ENCODE data around the gene TTC7B.

TTC7B gene

GRCh38 chr14:90576581-90576980, 239.6 kb downstream of the TTC7B start:
- Histone ChIP-seq H3K9me3 (ENCODE audit: severe bottlenecking) (no peaks in the 10 kb centered on the region), H3K4me1 (ENCODE audit: insufficient read depth, poor library complexity, severe bottlenecking) (no peaks in the 10 kb centered on the region), H3K36me3 (ENCODE audit: low read depth) (no peaks in the 10 kb centered on the region), H3K4me3 (ENCODE audit: severe bottlenecking) (no peak overlapping the region), H3K27me3 (ENCODE audit: insufficient read depth, poor library complexity, severe bottlenecking) (no peaks in the 10 kb centered on the region), H3K27ac (ENCODE audit: poor library complexity, severe bottlenecking) (no peak overlapping the region)
- TF ChIP-seq CTCF (IDR thresholded peaks at IDR 0.05; ENCODE audit: poor library complexity, severe bottlenecking), result no peak
- no peak for ATAC-seq (ENCODE audit: low read depth)
- DNase-seq (ENCODE audit: low spot score), result no peak

- Histone ChIP-seq H3K4me3 (ENCODE audit: severe bottlenecking) (no peak overlapping the region), H3K9me3 (ENCODE audit: severe bottlenecking) (no peaks in the 10 kb centered on the region), H3K27ac (ENCODE audit: poor library complexity, severe bottlenecking) (no peak overlapping the region), H3K4me1 (ENCODE audit: insufficient read depth, poor library complexity, severe bottlenecking) (no peaks in the 10 kb centered on the region), H3K27me3 (ENCODE audit: insufficient read depth, poor library complexity, severe bottlenecking) (no peaks in the 10 kb centered on the region), H3K36me3 (ENCODE audit: low read depth) (no peaks in the 10 kb centered on the region)
- ATAC-seq (ENCODE audit: low read depth), result no peak
- TF ChIP-seq CTCF (IDR thresholded peaks at IDR 0.05; ENCODE audit: poor library complexity, severe bottlenecking), result no peak
- no peak for DNase-seq (ENCODE audit: low spot score)
Measured at GRCh38 chr14:90575781-90576180, 240.4 kb downstream of the TTC7B start.

GRCh38 chr14:90575336-90575735, 240.9 kb downstream of the TTC7B start:
- no peak for ATAC-seq (ENCODE audit: low read depth)
- Histone ChIP-seq H3K4me1 (ENCODE audit: insufficient read depth, poor library complexity, severe bottlenecking) (no peaks in the 10 kb centered on the region), H3K27ac (ENCODE audit: poor library complexity, severe bottlenecking) (no peak overlapping the region), H3K36me3 (ENCODE audit: low read depth) (no peaks in the 10 kb centered on the region), H3K4me3 (ENCODE audit: severe bottlenecking) (no peak overlapping the region), H3K27me3 (ENCODE audit: insufficient read depth, poor library complexity, severe bottlenecking) (no peaks in the 10 kb centered on the region), H3K9me3 (ENCODE audit: severe bottlenecking) (no peaks in the 10 kb centered on the region)
- no peak for TF ChIP-seq CTCF (IDR thresholded peaks at IDR 0.05; ENCODE audit: poor library complexity, severe bottlenecking)
- no peak for DNase-seq (ENCODE audit: low spot score)

- Histone ChIP-seq H3K27me3 (ENCODE audit: insufficient read depth, poor library complexity, severe bottlenecking) (no peaks in the 10 kb centered on the region), H3K4me3 (ENCODE audit: severe bottlenecking) (no peak overlapping the region), H3K4me1 (ENCODE audit: insufficient read depth, poor library complexity, severe bottlenecking) (no peaks in the 10 kb centered on the region), H3K36me3 (ENCODE audit: low read depth) (no peaks in the 10 kb centered on the region), H3K9me3 (ENCODE audit: severe bottlenecking) (no peaks in the 10 kb centered on the region), H3K27ac (ENCODE audit: poor library complexity, severe bottlenecking) (no peak overlapping the region)
- ATAC-seq (ENCODE audit: low read depth) (no peak), DNase-seq (ENCODE audit: low spot score) (no peak)
- TF ChIP-seq CTCF (IDR thresholded peaks at IDR 0.05; ENCODE audit: poor library complexity, severe bottlenecking), result no peak
Measured at GRCh38 chr14:90574188-90575131, 241.8 kb downstream of the TTC7B start.

Data from RWPE2 (cell line).